MM.1S (cell line): ENCODE results near the gene SPATA7.

ENCODE experiments used
- CTCF ChIP-seq: fragments of 300-600 bp; sonication (generic); IDR thresholded peaks from 2 replicates; pipeline ENCODE4 v1.5.1; 2016; ENCODE audit warnings: antibody characterized with exemption, low read length, mixed read lengths
- EZH2 ChIP-seq: fragments of 300-600 bp; sonication (generic); optimal IDR thresholded peaks from 2 replicates; pipeline ENCODE3; 2017; ENCODE audit warnings: low read depth, mild to moderate bottlenecking, antibody characterized with exemption, low read length, mixed read lengths
- EZH2phosphoT487 ChIP-seq: fragments of 300-600 bp; sonication (generic); IDR thresholded peaks from 2 replicates; pipeline ENCODE4 v1.6.1; 2018; ENCODE audit warnings: antibody characterized with exemption, low read length

- TF ChIP-seq CTCF, result no peak
- TF ChIP-seq EZH2, result no peak
- TF ChIP-seq EZH2phosphoT487, result no peak
Measured at GRCh38 chr14:88426271-88426670, 40.8 kb downstream of the SPATA7 start.
